Measurements from ENCODE around the gene BCAS3.

Gene BCAS3

GRCh38 chr17:61135782-61136181, 458.1 kb downstream of the BCAS3 start:
- no peak for DNase-seq (ENCODE audit: low read depth)
- H3K4me3 ChIP-seq (ENCODE audit: low read depth, low read length) = no peak overlapping the region
- TF ChIP-seq, protein P1, sequence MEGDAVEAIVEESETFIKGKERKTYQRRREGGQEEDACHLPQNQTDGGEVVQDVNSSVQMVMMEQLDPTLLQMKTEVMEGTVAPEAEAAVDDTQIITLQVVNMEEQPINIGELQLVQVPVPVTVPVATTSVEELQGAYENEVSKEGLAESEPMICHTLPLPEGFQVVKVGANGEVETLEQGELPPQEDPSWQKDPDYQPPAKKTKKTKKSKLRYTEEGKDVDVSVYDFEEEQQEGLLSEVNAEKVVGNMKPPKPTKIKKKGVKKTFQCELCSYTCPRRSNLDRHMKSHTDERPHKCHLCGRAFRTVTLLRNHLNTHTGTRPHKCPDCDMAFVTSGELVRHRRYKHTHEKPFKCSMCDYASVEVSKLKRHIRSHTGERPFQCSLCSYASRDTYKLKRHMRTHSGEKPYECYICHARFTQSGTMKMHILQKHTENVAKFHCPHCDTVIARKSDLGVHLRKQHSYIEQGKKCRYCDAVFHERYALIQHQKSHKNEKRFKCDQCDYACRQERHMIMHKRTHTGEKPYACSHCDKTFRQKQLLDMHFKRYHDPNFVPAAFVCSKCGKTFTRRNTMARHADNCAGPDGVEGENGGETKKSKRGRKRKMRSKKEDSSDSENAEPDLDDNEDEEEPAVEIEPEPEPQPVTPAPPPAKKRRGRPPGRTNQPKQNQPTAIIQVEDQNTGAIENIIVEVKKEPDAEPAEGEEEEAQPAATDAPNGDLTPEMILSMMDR (IDR thresholded peaks at IDR 0.05; ENCODE audit: low read depth, low read length, missing control alignments) = no peak
- in situ Hi-C loops (cut with HindIII; ENCODE audit: low sequenced_read_pairs) = no loop called here

GRCh38 chr17:61136296-61136695, 458.6 kb downstream of the BCAS3 start:
- no peak for DNase-seq (ENCODE audit: low read depth)
- TF ChIP-seq, protein P1 (IDR thresholded peaks at IDR 0.05; ENCODE audit: low read depth, low read length, missing control alignments) = no peak
- in situ Hi-C loops (cut with HindIII; ENCODE audit: low sequenced_read_pairs) = no loop called here
- H3K4me3 ChIP-seq (ENCODE audit: low read depth, low read length) = no peak overlapping the region

DNA sequence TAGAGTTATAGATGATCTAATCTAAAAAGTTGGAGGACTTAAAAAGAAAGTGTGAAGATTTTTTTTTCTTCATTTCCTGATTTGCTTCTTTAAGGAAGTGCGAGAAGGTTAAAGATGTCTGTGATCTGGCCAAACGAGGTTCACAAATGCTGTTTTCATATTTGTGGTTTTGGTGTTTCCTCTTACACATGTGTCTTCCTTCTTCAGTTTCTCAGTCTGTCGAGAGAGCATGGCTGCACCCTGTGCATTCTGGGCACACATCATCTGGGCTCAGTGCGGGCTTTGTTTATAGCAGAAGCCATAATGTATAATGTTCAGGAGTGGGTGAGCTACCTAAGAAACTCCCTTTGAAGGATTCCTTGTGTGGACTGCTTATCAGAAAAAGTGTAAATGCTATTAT, 461.6 kb downstream of the BCAS3 start:
- H3K4me3 ChIP-seq (ENCODE audit: low read depth, low read length) = no peak overlapping the region
- in situ Hi-C loops (cut with HindIII; ENCODE audit: low sequenced_read_pairs) = no loop called here
- peak; percentile 29 for DNase-seq (ENCODE audit: low read depth)
- TF ChIP-seq, protein P1 (IDR thresholded peaks at IDR 0.05; ENCODE audit: low read depth, low read length, missing control alignments) = no peak

DNA sequence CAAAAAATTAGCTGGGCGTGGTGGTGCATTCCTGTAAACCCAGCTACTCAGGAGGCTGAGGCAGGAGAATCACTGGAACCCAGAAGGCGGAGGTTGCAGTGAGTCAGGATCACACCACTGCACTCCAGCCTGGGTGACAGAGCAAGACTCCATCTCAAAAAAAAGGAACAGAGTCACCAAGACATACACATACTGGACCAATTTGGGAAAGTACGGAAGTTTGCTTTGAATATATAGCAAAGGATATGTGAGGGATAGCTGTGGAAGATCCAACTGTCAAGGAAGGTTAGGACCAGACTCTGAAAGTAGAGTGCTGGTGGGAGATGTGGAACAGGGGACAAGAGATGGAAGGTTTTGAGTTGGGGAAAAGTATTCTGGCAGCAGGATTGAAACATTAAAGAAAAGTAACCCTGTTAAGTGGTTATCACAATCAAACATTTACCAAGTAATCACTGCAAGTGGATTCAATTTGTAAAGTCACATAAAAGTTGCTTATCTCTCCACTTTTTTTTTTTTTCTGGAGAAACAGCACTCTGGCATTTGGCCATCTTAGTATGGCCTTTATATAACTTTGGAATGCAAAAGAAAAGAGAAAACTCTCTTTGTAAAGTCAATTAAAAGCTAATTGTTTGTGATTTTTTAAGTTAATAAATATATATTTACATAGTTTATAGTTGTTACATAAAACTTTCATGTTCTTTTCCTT, 462.6 kb downstream of the BCAS3 start:
- H3K4me3 ChIP-seq (ENCODE audit: low read depth, low read length) = no peak overlapping the region
- TF ChIP-seq, protein P1 (IDR thresholded peaks at IDR 0.05; ENCODE audit: low read depth, low read length, missing control alignments) = no peak
- in situ Hi-C loops (cut with HindIII; ENCODE audit: low sequenced_read_pairs) = no loop called here
- DNase-seq (ENCODE audit: low read depth) = no peak

- TF ChIP-seq, protein P1 (IDR thresholded peaks at IDR 0.05; ENCODE audit: low read depth, low read length, missing control alignments) = no peak
- no peak overlapping the region for H3K4me3 ChIP-seq (ENCODE audit: low read depth, low read length)
- no peak for DNase-seq (ENCODE audit: low read depth)
- in situ Hi-C loops (cut with HindIII; ENCODE audit: low sequenced_read_pairs) = no loop called here
Measured at GRCh38 chr17:61143026-61143425, 465.4 kb downstream of the BCAS3 start.

- no peak for DNase-seq (ENCODE audit: low read depth)
- TF ChIP-seq, protein P1 (IDR thresholded peaks at IDR 0.05; ENCODE audit: low read depth, low read length, missing control alignments) = no peak
- H3K4me3 ChIP-seq (ENCODE audit: low read depth, low read length) = no peak overlapping the region
- in situ Hi-C loops (cut with HindIII; ENCODE audit: low sequenced_read_pairs) = no loop called here
Measured at GRCh38 chr17:61144137-61144536, 466.5 kb downstream of the BCAS3 start.

Data from astrocyte of the cerebellum (primary cell).